Naive thymus-derived CD4-positive, alpha-beta T cell (primary cell): Measurements from ENCODE around the gene PEX16. TPM values are rescaled to one million over a fixed set of nuclear protein-coding genes. Genes with fewer than 3 reads are reported as not detected.
"Not testable (repeated sequence)": the region's sequence is repeated elsewhere in the genome, so short reads cannot be mapped to it uniquely, and the experiment has no call there.

Experiments
- ATAC-seq: fragments of 150-1000 bp; cut with Tn5 transposase; 2 replicates; pipeline ENCODE4 v1.10.0; 2021; ENCODE audit warnings: mild to moderate bottlenecking, moderate library complexity
- CTCF ChIA-PET: fragments of 350-600 bp; sonication (Branson Sonifier 250); formaldehyde crosslinking; loops from one replicate; lab custom pipeline; 2021; ENCODE audit warnings: antibody characterized with exemption; lab: Charles Lee
- POLR2A ChIA-PET: fragments of 350-600 bp; sonication (Branson Sonifier 250); formaldehyde crosslinking; loops from one replicate; lab custom pipeline; 2021; ENCODE audit warnings: antibody characterized with exemption, inconsistent platforms; lab: Charles Lee
- DNase-seq, 9 donors: peaks; one replicate each; pipeline versions ENCODE4 v3.0.0 to v3.0.0-alpha.2; 2020 to 2022; ENCODE audit warnings: mixed read lengths in 1 of 9
- H3K27ac ChIP-seq: one replicate; pipeline ENCODE4 v1.7.0; 2013; ENCODE audit warnings: mild to moderate bottlenecking, low read depth, low read length, moderate library complexity
- H3K27me3 ChIP-seq, 2 donors: one replicate each; pipeline ENCODE4 v1.7.0; 2013; ENCODE audit warnings: low read length in 2 of 2, mild to moderate bottlenecking in 2 of 2, moderate library complexity in 2 of 2; ENCODE audit not compliant: control insufficient read depth in 2 of 2, insufficient read depth in 2 of 2
- H3K36me3 ChIP-seq, 3 experiments: 1 replicate in 2 of 3; 2 replicates in 1 of 3; pipeline ENCODE4 v1.7.0; 2013; ENCODE audit warnings: low read length in 3 of 3, mild to moderate bottlenecking in 3 of 3, moderate library complexity in 1 of 3; ENCODE audit not compliant: insufficient read depth in 3 of 3, control insufficient read depth in 2 of 3
- H3K4me1 ChIP-seq, 2 donors: one replicate each; pipeline ENCODE4 v1.7.0; 2013; ENCODE audit warnings: low read length in 2 of 2, mild to moderate bottlenecking in 2 of 2, moderate library complexity in 1 of 2; ENCODE audit not compliant: control insufficient read depth in 2 of 2, insufficient read depth in 2 of 2
- H3K4me3 ChIP-seq: 2 replicates; pipeline ENCODE4 v1.7.0; 2013; ENCODE audit warnings: mild to moderate bottlenecking, low read length
- H3K9me3 ChIP-seq, 3 experiments: 1 replicate in 2 of 3; 2 replicates in 1 of 3; pipeline ENCODE4 v1.7.0; 2013; ENCODE audit warnings: low read length in 3 of 3; ENCODE audit not compliant: control insufficient read depth in 2 of 3
- H3K27ac Mint-ChIP-seq, 9 donors: one replicate each; pipeline ENCODE4 v1.8.0; 2020 to 2022; ENCODE audit warnings: mixed read lengths in 9 of 9, mild to moderate bottlenecking in 8 of 9, moderate library complexity in 5 of 9, inconsistent platforms in 2 of 9
- H3K27me3 Mint-ChIP-seq, 5 donors: one replicate each; pipeline ENCODE4 v1.8.0; 2021 to 2022; ENCODE audit warnings: mixed read lengths in 5 of 5, mild to moderate bottlenecking in 1 of 5
- H3K36me3 Mint-ChIP-seq, 5 donors: one replicate each; pipeline ENCODE4 v1.8.0; 2020 to 2022; ENCODE audit warnings: mixed read lengths in 5 of 5, mild to moderate bottlenecking in 3 of 5, inconsistent platforms in 1 of 5
- H3K4me1 Mint-ChIP-seq, 7 donors: one replicate each; pipeline ENCODE4 v1.8.0; 2020 to 2022; ENCODE audit warnings: mixed read lengths in 7 of 7, mild to moderate bottlenecking in 3 of 7, inconsistent platforms in 1 of 7
- H3K4me3 Mint-ChIP-seq, 10 donors: one replicate each; pipeline ENCODE4 v1.8.0; 2020 to 2022; ENCODE audit warnings: mild to moderate bottlenecking in 10 of 10, mixed read lengths in 10 of 10, moderate library complexity in 6 of 10, inconsistent platforms in 2 of 10
- H3K9me3 Mint-ChIP-seq, 11 donors: one replicate each; pipeline ENCODE4 v1.8.0; 2020 to 2022; ENCODE audit warnings: mixed read lengths in 11 of 11, mild to moderate bottlenecking in 4 of 11, inconsistent platforms in 1 of 11, moderate library complexity in 1 of 11
- intact Hi-C, 2 donors: fragments of 100-400 bp; cut with micrococcal nuclease; formaldehyde crosslinking; loops; one replicate each; pipeline ENCODE4 v1.15.1; 2023
- polyA plus RNA-seq, 2 donors: library from polyadenylated mRNA; unstranded; fragments of 300-500 nt; fragmentation: Illumina TruSeq; gene quantifications; one replicate each; pipeline ENCODE4 v1.2.3, GENCODE V29; 2021
- total RNA-seq, 6 experiments: library from RNA in 5 of 6; stranded (reverse) in 5 of 6; gene quantifications; 1 replicate in 5 of 6; 2 replicates in 1 of 6; pipeline ENCODE4 v1.2.3 and lab custom pipeline; 2021 to 2026

PEX16 gene
- total and polyA plus RNA-seq, 7 experiments from 2014 or later = 48.2 to 64.3 (median 56.7) TPM

GRCh38 chr11:45904309-45904915 is 13.3 kb downstream of the PEX16 start:
- Histone ChIP-seq H3K27ac (no peak overlapping the region), H3K27me3 (no peaks in the 10 kb centered on the region), H3K9me3 (no peaks in the 10 kb centered on the region), H3K36me3 (peaks cover 0 to 5% (median 0%) of the 10 kb centered on the region in 3 experiments), H3K4me1 (peaks cover 1 to 3% of the 10 kb centered on the region in 2 donors), H3K4me3 (no peak overlapping the region)
- no peaks in the 10 kb centered on the region for H3K36me3 Mint-ChIP-seq
- no peak for DNase-seq
- no peak overlapping the region for H3K27ac Mint-ChIP-seq
- CTCF ChIA-PET = no interaction called here
- intact Hi-C loops = no loop called here
- H3K4me1 Mint-ChIP-seq = peaks cover 0 to 14% (median 3%) of the 10 kb centered on the region in 7 donors
- ATAC-seq = no peak
- H3K4me3 Mint-ChIP-seq = no peak overlapping the region
- H3K9me3 Mint-ChIP-seq = peaks cover 0 to 2% (median 0%) of the 10 kb centered on the region in 11 donors
- H3K27me3 Mint-ChIP-seq = peaks cover 6 to 20% (median 8%) of the 10 kb centered on the region in 5 donors
- POLR2A ChIA-PET = no interaction called here

GRCh38 chr11:45902452-45903380 is 15.0 kb downstream of the PEX16 start:
- Mint-ChIP-seq H3K27me3 (peaks cover 16 to 36% (median 20%) of the 10 kb centered on the region in 5 donors), H3K4me3 (no peak overlapping the region), H3K36me3 (no peaks in the 10 kb centered on the region), H3K4me1 (peaks cover 0 to 12% (median 7%) of the 10 kb centered on the region in 7 donors), H3K9me3 (peaks cover 0 to 2% (median 0%) of the 10 kb centered on the region in 11 donors), H3K27ac (no peak overlapping the region)
- H3K36me3 ChIP-seq = no peaks in the 10 kb centered on the region
- no peak overlapping the region for H3K27ac ChIP-seq
- CTCF ChIA-PET = no interaction called here
- H3K27me3 ChIP-seq = peaks cover 0 to under 1% of the 10 kb centered on the region in 2 donors
- intact Hi-C loops = no loop called here
- ATAC-seq = no peak
- no peak overlapping the region for H3K4me3 ChIP-seq
- POLR2A ChIA-PET = no interaction called here
- H3K4me1 ChIP-seq = peaks cover 7 to 9% of the 10 kb centered on the region in 2 donors
- no peak for DNase-seq
- H3K9me3 ChIP-seq = no peaks in the 10 kb centered on the region

- Mint-ChIP-seq H3K9me3 (peaks cover 0 to 2% (median 0%) of the 10 kb centered on the region in 11 donors), H3K4me3 (peak overlapping the region in 2 of 10 donors; percentile 11 to 57), H3K27me3 (peaks cover 19 to 42% (median 22%) of the 10 kb centered on the region in 5 donors), H3K36me3 (no peaks in the 10 kb centered on the region), H3K27ac (no peak overlapping the region), H3K4me1 (peaks cover 0 to 8% (median 4%) of the 10 kb centered on the region in 7 donors)
- ChIA-PET POLR2A (interaction anchor here (0.6 kb wide), 1 partner anchor 20 kb away, joined by 3 read pairs; no protein-coding TSS in a partner anchor), CTCF (no interaction called here)
- DNase-seq (no peak), ATAC-seq (no peak)
- H3K36me3 ChIP-seq = no peaks in the 10 kb centered on the region
- H3K9me3 ChIP-seq = no peaks in the 10 kb centered on the region
- intact Hi-C loops = no loop called here
- no peak overlapping the region for H3K27ac ChIP-seq
- peaks cover 7 to 9% of the 10 kb centered on the region in 2 donors for H3K4me1 ChIP-seq
- H3K27me3 ChIP-seq = peaks cover 0 to 5% of the 10 kb centered on the region in 2 donors
- no peak overlapping the region for H3K4me3 ChIP-seq
These were observed 16.1 kb downstream of the PEX16 start for GRCh38 chr11:45901626-45902025.

GRCh38 chr11:45900916-45901617 is 16.6 kb downstream of the PEX16 start:
- H3K36me3 ChIP-seq = no peaks in the 10 kb centered on the region
- peaks cover 0 to 2% (median 0%) of the 10 kb centered on the region in 11 donors for H3K9me3 Mint-ChIP-seq
- no peak for DNase-seq
- no peak for ATAC-seq
- no peaks in the 10 kb centered on the region for H3K9me3 ChIP-seq
- no peak overlapping the region for H3K27ac ChIP-seq
- POLR2A ChIA-PET = interaction anchor here (0.6 kb wide), 1 partner anchor 20 kb away, joined by 3 read pairs; no protein-coding TSS in a partner anchor
- no peak overlapping the region for H3K27ac Mint-ChIP-seq
- no peaks in the 10 kb centered on the region for H3K36me3 Mint-ChIP-seq
- intact Hi-C loops = no loop called here
- peak overlapping the region in 8 of 10 donors; percentile 40 to 79 (median 68) for H3K4me3 Mint-ChIP-seq
- no peak overlapping the region for H3K4me3 ChIP-seq
- peaks cover 0 to 5% of the 10 kb centered on the region in 2 donors for H3K27me3 ChIP-seq
- CTCF ChIA-PET = no interaction called here
- H3K4me1 ChIP-seq = peaks cover 7 to 9% of the 10 kb centered on the region in 2 donors
- peaks cover 0 to 8% (median 4%) of the 10 kb centered on the region in 7 donors for H3K4me1 Mint-ChIP-seq
- peaks cover 19 to 42% (median 26%) of the 10 kb centered on the region in 5 donors for H3K27me3 Mint-ChIP-seq

GRCh38 chr11:45900175-45900800 is 17.4 kb downstream of the PEX16 start:
- DNase-seq, H3K9me3 Mint-ChIP-seq, H3K4me3 ChIP-seq, ATAC-seq, CTCF ChIA-PET, POLR2A ChIA-PET, H3K27ac ChIP-seq, H3K4me1 Mint-ChIP-seq, H3K36me3 Mint-ChIP-seq, H3K36me3 ChIP-seq, H3K4me1 ChIP-seq, intact Hi-C loops, H3K9me3 ChIP-seq, H3K27me3 ChIP-seq: not testable (repeated sequence)
- H3K4me3 Mint-ChIP-seq = peak overlapping the region in 9 of 10 donors; percentile 40 to 79 (median 65)
- H3K27ac Mint-ChIP-seq = peak overlapping the region in 1 of 9 donors; percentile 51
- peaks cover 19 to 45% (median 29%) of the 10 kb centered on the region in 5 donors for H3K27me3 Mint-ChIP-seq
